ENCODE data around the gene PTPRD. TPM values are rescaled to one million over a fixed set of nuclear protein-coding genes. Genes with fewer than 3 reads are reported as not detected.

The PTPRD gene
- total RNA-seq, 1 experiment from 2014 or later, result not detected

DNA sequence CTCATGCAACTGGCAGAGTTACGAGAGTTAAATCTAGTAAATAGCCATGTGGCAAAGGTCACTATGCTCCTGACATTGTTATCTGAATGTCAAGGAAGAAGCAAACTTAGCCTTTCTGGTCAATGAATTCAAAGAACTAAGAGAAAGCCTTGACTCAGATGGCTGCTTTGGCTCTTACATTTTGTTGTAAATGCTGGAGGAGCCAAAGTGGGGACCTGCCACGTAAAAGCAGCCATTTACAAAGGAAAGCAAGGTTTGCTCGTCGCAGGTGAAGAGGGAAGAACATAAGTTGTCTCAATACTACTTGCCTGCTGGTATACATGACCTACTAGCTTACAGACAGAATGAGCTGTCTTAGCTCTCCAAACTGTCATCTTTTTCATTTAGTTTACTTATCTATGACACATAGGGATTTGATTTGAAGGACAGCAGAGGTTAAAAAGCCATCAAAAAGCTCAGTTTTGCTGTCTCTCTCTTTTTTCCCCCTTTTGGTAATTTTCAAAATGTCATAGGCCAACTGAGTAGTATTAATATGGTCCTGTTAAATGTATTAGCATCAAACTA lies 1760.4 kb downstream of the PTPRD start:
- DNase-seq (ENCODE audit: low read depth, low spot score) (no peak), ATAC-seq (no peak)
- in situ Hi-C loops (cut with HindIII; ENCODE audit: low pct_unique_long_range_greater_than_20kb, low sequenced_read_pairs) (no loop called here), intact Hi-C loops (cut with micrococcal nuclease; ENCODE audit: unreplicated experiment) (no loop called here)
- H3K4me3 ChIP-seq (ENCODE audit: low read depth in 2 of 2, low read length in 2 of 2), result no peak overlapping the region
- no peaks in the 10 kb centered on the region for H3K9me3 ChIP-seq (ENCODE audit: control insufficient read depth, insufficient read depth, low read depth, low read length)
- H3K36me3 ChIP-seq (ENCODE audit: control insufficient read depth, insufficient read depth, low read length), result no peaks in the 10 kb centered on the region
- no peaks in the 10 kb centered on the region for H3K4me1 ChIP-seq (ENCODE audit: control insufficient read depth, insufficient read depth, low read length)
- H3K27ac ChIP-seq (ENCODE audit: low read length), result no peak overlapping the region
- ChIA-PET CTCF (no interaction called here), POLR2A (no interaction called here)
- TF ChIP-seq REST (IDR thresholded peaks at IDR 0.05; ENCODE audit: insufficient read depth in 1 of 2, low read depth in 2 of 2, low read length in 1 of 2) (no peak), TCF7L2 (IDR thresholded peaks at IDR 0.05; ENCODE audit: low read depth, low read length) (no peak), POLR2AphosphoS5 (IDR thresholded peaks at IDR 0.05; ENCODE audit: low read depth, low read length) (no peak), SIN3A (IDR thresholded peaks at IDR 0.05; ENCODE audit: borderline replicate concordance, insufficient read depth, low read depth, low read length) (no peak)
- TF ChIP-seq, protein P1, sequence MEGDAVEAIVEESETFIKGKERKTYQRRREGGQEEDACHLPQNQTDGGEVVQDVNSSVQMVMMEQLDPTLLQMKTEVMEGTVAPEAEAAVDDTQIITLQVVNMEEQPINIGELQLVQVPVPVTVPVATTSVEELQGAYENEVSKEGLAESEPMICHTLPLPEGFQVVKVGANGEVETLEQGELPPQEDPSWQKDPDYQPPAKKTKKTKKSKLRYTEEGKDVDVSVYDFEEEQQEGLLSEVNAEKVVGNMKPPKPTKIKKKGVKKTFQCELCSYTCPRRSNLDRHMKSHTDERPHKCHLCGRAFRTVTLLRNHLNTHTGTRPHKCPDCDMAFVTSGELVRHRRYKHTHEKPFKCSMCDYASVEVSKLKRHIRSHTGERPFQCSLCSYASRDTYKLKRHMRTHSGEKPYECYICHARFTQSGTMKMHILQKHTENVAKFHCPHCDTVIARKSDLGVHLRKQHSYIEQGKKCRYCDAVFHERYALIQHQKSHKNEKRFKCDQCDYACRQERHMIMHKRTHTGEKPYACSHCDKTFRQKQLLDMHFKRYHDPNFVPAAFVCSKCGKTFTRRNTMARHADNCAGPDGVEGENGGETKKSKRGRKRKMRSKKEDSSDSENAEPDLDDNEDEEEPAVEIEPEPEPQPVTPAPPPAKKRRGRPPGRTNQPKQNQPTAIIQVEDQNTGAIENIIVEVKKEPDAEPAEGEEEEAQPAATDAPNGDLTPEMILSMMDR (IDR thresholded peaks at IDR 0.05), result no peak
- no peaks in the 10 kb centered on the region for H3K27me3 ChIP-seq (ENCODE audit: control insufficient read depth, insufficient read depth, low read length)
- no TSS peak for BruUV-seq (replicated peaks)

GRCh38 chr9:8850914-8851313 lies 1761.9 kb downstream of the PTPRD start:
- in situ Hi-C loops (cut with HindIII; ENCODE audit: low pct_unique_long_range_greater_than_20kb, low sequenced_read_pairs), result no loop called here
- no peak for DNase-seq (ENCODE audit: low read depth, low spot score)
- CTCF ChIA-PET, result no interaction called here
- no peak for ATAC-seq
- Histone ChIP-seq H3K27me3 (ENCODE audit: control insufficient read depth, insufficient read depth, low read length) (no peaks in the 10 kb centered on the region), H3K27ac (ENCODE audit: low read length) (no peak overlapping the region), H3K4me3 (ENCODE audit: low read depth in 2 of 2, low read length in 2 of 2) (no peak overlapping the region), H3K36me3 (ENCODE audit: control insufficient read depth, insufficient read depth, low read length) (no peaks in the 10 kb centered on the region), H3K4me1 (ENCODE audit: control insufficient read depth, insufficient read depth, low read length) (no peaks in the 10 kb centered on the region), H3K9me3 (ENCODE audit: control insufficient read depth, insufficient read depth, low read depth, low read length) (no peaks in the 10 kb centered on the region)
- POLR2A ChIA-PET, result interaction anchor here (0.7 kb wide), 1 partner anchor 86 kb away, joined by 5 read pairs; no protein-coding TSS in a partner anchor
- BruUV-seq (replicated peaks), result no TSS peak
- no peak for TF ChIP-seq SIN3A (IDR thresholded peaks at IDR 0.05; ENCODE audit: borderline replicate concordance, insufficient read depth, low read depth, low read length)
- no peak for TF ChIP-seq REST (IDR thresholded peaks at IDR 0.05; ENCODE audit: insufficient read depth in 1 of 2, low read depth in 2 of 2, low read length in 1 of 2)
- TF ChIP-seq POLR2AphosphoS5 (IDR thresholded peaks at IDR 0.05; ENCODE audit: low read depth, low read length), result no peak
- TF ChIP-seq TCF7L2 (IDR thresholded peaks at IDR 0.05; ENCODE audit: low read depth, low read length), result no peak
- TF ChIP-seq, protein P1 (IDR thresholded peaks at IDR 0.05), result no peak
- intact Hi-C loops (cut with micrococcal nuclease; ENCODE audit: unreplicated experiment), result no loop called here
